HEK293T (cell line): ENCODE measurements around the gene ST6GAL2.

ENCODE experiments used
- BHLHE40 ChIP-seq: fragments of 450-650 bp; IDR thresholded peaks from 2 replicates; pipeline ENCODE4 v1.6.1; 2016; ENCODE audit warnings: mild to moderate bottlenecking, moderate library complexity, borderline replicate concordance
- FOXM1 ChIP-seq: fragments of 450-650 bp; IDR thresholded peaks from 2 replicates; pipeline ENCODE4 v1.6.1; 2017; ENCODE audit warnings: mild to moderate bottlenecking, borderline replicate concordance
- SP1 ChIP-seq: fragments of 450-650 bp; IDR thresholded peaks from 2 replicates; pipeline ENCODE4 v1.6.1; 2017

GRCh38 chr2:106789185-106789584 lies 96.8 kb downstream of the ST6GAL2 start:
- TF ChIP-seq SP1 (no peak), FOXM1 (no peak), BHLHE40 (no peak)
